A549 (cell line): ENCODE data around the gene KIF5C. TPM values are rescaled to one million over a fixed set of nuclear protein-coding genes. Genes with fewer than 3 reads are reported as not detected.

ENCODE experiments used
- ATAC-seq, 2 experiments: fragments of 200-7000 bp in 1 of 2; fragments of >200 bp in 1 of 2; cut with Nextera tagmentation in 1 of 2; cut with Tn5 transposase in 1 of 2; 3 replicates each; pipeline versions ENCODE4 v1.8.0 to v1.9.1; 2018 to 2020; ENCODE audit warnings: mild to moderate bottlenecking in 1 of 2, moderate library complexity in 1 of 2
- CTCF ChIA-PET: fragments of 300-600 bp; sonication (Branson Sonifier 250); formaldehyde crosslinking; extraction: SDS; loops from one replicate; lab custom pipeline; 2021; ENCODE audit warnings: antibody characterized with exemption, inconsistent platforms; lab: Yijun Ruan, JAX
- POLR2A ChIA-PET: fragments of 350-600 bp; formaldehyde crosslinking; extraction: SDS; loops from one replicate; lab custom pipeline; 2021; ENCODE audit warnings: antibody characterized with exemption, inconsistent platforms; lab: Yijun Ruan, JAX
- DNase-seq, 2 experiments: peaks; one replicate each; pipeline versions ENCODE4 v3.0.0 to v3.0.0-alpha.2; 2011 to 2016; ENCODE audit warnings: low read depth in 1 of 2, low spot score in 1 of 2
- FAIRE-seq: peaks from 2 replicates; lab custom pipeline; 2011; peaks lifted over from hg19 to GRCh38; lab: Jason Lieb, UNC
- H3K27ac ChIP-seq, 2 experiments: fragments of >200 bp; sonication (Bioruptor Twin); formaldehyde crosslinking; 3 replicates each; pipeline ENCODE4 v1.5.1; 2016 to 2017
- H3K4me1 ChIP-seq: fragments of >200 bp; sonication (Bioruptor Twin); formaldehyde crosslinking; 3 replicates; pipeline ENCODE4 v1.6.1; 2016
- H3K4me2 ChIP-seq: fragments of >200 bp; sonication (Bioruptor Twin); formaldehyde crosslinking; 3 replicates; pipeline ENCODE4 v1.6.1; 2016
- H3K4me3 ChIP-seq: fragments of >200 bp; sonication (Bioruptor Twin); formaldehyde crosslinking; 3 replicates; pipeline ENCODE4 v1.5.1; 2016
- H3K9me3 ChIP-seq: fragments of >200 bp; sonication (Bioruptor Twin); formaldehyde crosslinking; 3 replicates; pipeline ENCODE4 v1.6.1; 2016
- CBX2 ChIP-seq: fragments of 200-600 bp; sonication (generic); IDR thresholded peaks from 2 replicates; pipeline ENCODE4 v1.6.1; 2016; ENCODE audit warnings: low read depth, mild to moderate bottlenecking, borderline replicate concordance
- CBX8 ChIP-seq: fragments of 200-600 bp; sonication (generic); IDR thresholded peaks from 2 replicates; pipeline ENCODE4 v1.6.1; 2016
- EHF ChIP-seq: fragments of 250-450 bp; sonication (Bioruptor Pico); IDR thresholded peaks from 2 replicates; pipeline ENCODE4 v1.5.0; 2020; ENCODE audit warnings: mild to moderate bottlenecking
- ELK1 ChIP-seq: fragments of 150-350 bp; IDR thresholded peaks from 2 replicates; pipeline ENCODE4 v1.6.1; 2014; ENCODE audit warnings: low read depth, mild to moderate bottlenecking, low read length
- EP300 ChIP-seq, 2 experiments: fragments of >200 bp; sonication (Bioruptor Twin); formaldehyde crosslinking; IDR thresholded peaks; 2 replicates in 1 of 2; 3 replicates in 1 of 2; pipeline ENCODE4 v1.6.1; 2016 to 2017
- ESRRA ChIP-seq: fragments of 150-350 bp; IDR thresholded peaks from 2 replicates; pipeline ENCODE4 v1.6.1; 2014; ENCODE audit warnings: mild to moderate bottlenecking, low read length, borderline replicate concordance
- GATA3 ChIP-seq: IDR thresholded peaks from 2 replicates; pipeline ENCODE4 v1.6.1; 2012; ENCODE audit warnings: borderline replicate concordance
- HOXB5 ChIP-seq: fragments of 250-450 bp; sonication (Bioruptor Pico); IDR thresholded peaks from 2 replicates; pipeline ENCODE4 v1.5.0; 2020; ENCODE audit warnings: mild to moderate bottlenecking, moderate library complexity
- KDM5A ChIP-seq: fragments of 200-600 bp; sonication (generic); IDR thresholded peaks from 2 replicates; pipeline ENCODE4 v1.6.1; 2016; ENCODE audit warnings: antibody characterized with exemption, mild to moderate bottlenecking
- MAFK ChIP-seq: fragments of 450-650 bp; IDR thresholded peaks from 2 replicates; pipeline ENCODE4 v1.6.1; 2014; ENCODE audit not compliant: partially characterized antibody
- MYC ChIP-seq: IDR thresholded peaks from 2 replicates; pipeline ENCODE4 v1.6.1; 2012; ENCODE audit warnings: mild to moderate bottlenecking, inconsistent platforms, low read length, improper control_type of control experiment, borderline replicate concordance
- NPAS2 ChIP-seq: fragments of 250-450 bp; sonication (Bioruptor Pico); IDR thresholded peaks from 2 replicates; pipeline ENCODE4 v1.8.0; 2022; ENCODE audit warnings: mild to moderate bottlenecking, moderate library complexity, borderline replicate concordance
- NR3C1 ChIP-seq: fragments of >200 bp; sonication (Bioruptor Twin); formaldehyde crosslinking; IDR thresholded peaks from 3 replicates; pipeline ENCODE4 v1.6.1; 2017
- RAD21 ChIP-seq, 2 experiments: fragments of >200 bp in 1 of 2; sonication (Bioruptor Twin) in 1 of 2; formaldehyde crosslinking in 1 of 2; IDR thresholded peaks in 1 of 2; conservative IDR thresholded peaks in 1 of 2; 2 replicates in 1 of 2; 3 replicates in 1 of 2; pipeline ENCODE4 v1.6.1; 2012 to 2018; ENCODE audit warnings: inconsistent platforms in 1 of 2
- SMC3 ChIP-seq: fragments of >200 bp; sonication (Bioruptor Twin); formaldehyde crosslinking; IDR thresholded peaks from 3 replicates; pipeline ENCODE4 v1.6.1; 2018; ENCODE audit warnings: inconsistent platforms
- TFCP2L1 ChIP-seq: fragments of 250-450 bp; sonication (Bioruptor Pico); IDR thresholded peaks from 2 replicates; pipeline ENCODE4 v1.5.0; 2021; ENCODE audit warnings: mild to moderate bottlenecking
- ZC3H11A ChIP-seq: fragments of 450-650 bp; IDR thresholded peaks from 2 replicates; pipeline ENCODE4 v1.6.1; 2014; ENCODE audit warnings: antibody characterized with exemption, mild to moderate bottlenecking
- WGBS: methylation state at CpG from one replicate; pipeline ENCODE4 v1.1.6; 2017; ENCODE audit errors: missing lambda C conversion rate; 5-methylcytosine and 5-hydroxymethylcytosine counted together
- polyA plus RNA-seq, 4 experiments: library from polyadenylated mRNA; depleted of rRNA in 3 of 4; stranded (reverse); fragments of >200 nt; fragmentation: RNase III in 1 of 4; extraction: RNeasy Plus Mini Kit Qiagen cat#74134 plus additional on column Dnase treatment in 1 of 4; gene quantifications; 2 replicates in 3 of 4; 3 replicates in 1 of 4; pipeline ENCODE4 v1.2.3, GENCODE V29; 2011 to 2017
- TF ChIP-seq, protein P1 (sequence below): fragments of 250-450 bp; sonication (Bioruptor Pico); IDR thresholded peaks from 2 replicates; pipeline ENCODE4 v1.5.0; 2021; ENCODE audit warnings: mild to moderate bottlenecking, moderate library complexity, borderline replicate concordance
- TF ChIP-seq, protein P2 (sequence below): fragments of >200 bp; sonication (Bioruptor Twin); formaldehyde crosslinking; IDR thresholded peaks from 2 replicates; pipeline ENCODE4 v1.6.1; 2016
- TF ChIP-seq, protein P3 (sequence below): fragments of >200 bp; sonication (Bioruptor Twin); formaldehyde crosslinking; IDR thresholded peaks from 3 replicates; pipeline ENCODE4 v1.6.1; 2016

KIF5C gene
- polyA plus RNA-seq, 2 of the 4 experiments (the other 2 are of a cell fraction): 0.27 to 0.30 TPM

DNA sequence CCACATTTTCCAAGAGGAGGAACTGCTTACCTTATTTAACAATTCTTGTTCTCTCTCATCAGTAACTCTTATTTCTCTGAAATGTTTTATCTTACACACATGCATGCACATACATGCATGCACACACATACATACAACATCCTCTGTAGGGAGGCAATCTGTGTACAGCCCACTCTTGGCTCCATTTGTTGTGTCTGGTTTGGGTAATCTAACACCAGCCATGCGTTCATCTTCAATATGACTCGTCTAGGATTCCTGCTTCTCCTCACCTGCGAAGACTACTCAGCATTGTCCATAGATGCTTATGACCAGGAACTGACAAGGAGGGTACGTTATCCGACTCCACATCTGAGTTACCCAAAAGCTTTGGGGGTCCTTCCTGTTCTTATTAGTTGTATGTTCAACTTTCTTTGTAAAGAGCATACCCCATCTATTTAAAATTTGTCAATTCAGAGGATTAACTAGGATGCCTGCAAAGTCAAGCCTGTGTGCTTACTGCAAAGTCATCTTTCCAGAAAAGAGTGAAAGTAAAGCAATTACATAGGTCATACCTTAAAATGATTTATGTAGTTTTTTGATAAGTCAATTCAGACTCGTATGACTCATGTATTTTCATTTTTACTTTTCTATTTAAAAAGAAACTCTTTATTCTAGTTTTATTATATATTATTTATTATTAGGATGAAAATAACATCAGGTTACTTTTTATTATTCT, 181.7 kb downstream of the KIF5C start:
- POLR2A ChIA-PET: no interaction called here
- TF ChIP-seq, protein P1, sequence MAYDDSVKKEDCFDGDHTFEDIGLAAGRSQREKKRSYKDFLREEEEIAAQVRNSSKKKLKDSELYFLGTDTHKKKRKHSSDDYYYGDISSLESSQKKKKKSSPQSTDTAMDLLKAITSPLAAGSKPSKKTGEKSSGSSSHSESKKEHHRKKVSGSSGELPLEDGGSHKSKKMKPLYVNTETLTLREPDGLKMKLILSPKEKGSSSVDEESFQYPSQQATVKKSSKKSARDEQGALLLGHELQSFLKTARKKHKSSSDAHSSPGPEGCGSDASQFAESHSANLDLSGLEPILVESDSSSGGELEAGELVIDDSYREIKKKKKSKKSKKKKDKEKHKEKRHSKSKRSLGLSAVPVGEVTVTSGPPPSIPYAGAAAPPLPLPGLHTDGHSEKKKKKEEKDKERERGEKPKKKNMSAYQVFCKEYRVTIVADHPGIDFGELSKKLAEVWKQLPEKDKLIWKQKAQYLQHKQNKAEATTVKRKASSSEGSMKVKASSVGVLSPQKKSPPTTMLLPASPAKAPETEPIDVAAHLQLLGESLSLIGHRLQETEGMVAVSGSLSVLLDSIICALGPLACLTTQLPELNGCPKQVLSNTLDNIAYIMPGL: no peak
- TF ChIP-seq EHF (CRISPR knock-in tag) (no peak), EP300 (IDR thresholded peaks at IDR 0.05) (no peak), GATA3 (no peak)
- TF ChIP-seq, protein P2, sequence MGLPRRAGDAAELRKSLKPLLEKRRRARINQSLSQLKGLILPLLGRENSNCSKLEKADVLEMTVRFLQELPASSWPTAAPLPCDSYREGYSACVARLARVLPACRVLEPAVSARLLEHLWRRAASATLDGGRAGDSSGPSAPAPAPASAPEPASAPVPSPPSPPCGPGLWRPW: no peak
- TF ChIP-seq, all 56 proteins: peak for 0
- Histone ChIP-seq H3K4me2 (no peak overlapping the region), H3K27ac (no peak overlapping the region), H3K4me3 (no peak overlapping the region), H3K4me1 (no peaks in the 10 kb centered on the region), H3K9me3 (no peaks in the 10 kb centered on the region)
- 20% methylated on average over 6 of the region's 6 CpGs for WGBS
- ATAC-seq (no peak), DNase-seq (no peak), FAIRE-seq (no peak)
- CTCF ChIA-PET: interaction anchor here (1.0 kb wide), 1 partner anchor 39 kb away, joined by 3 read pairs; no protein-coding TSS in a partner anchor

DNA sequence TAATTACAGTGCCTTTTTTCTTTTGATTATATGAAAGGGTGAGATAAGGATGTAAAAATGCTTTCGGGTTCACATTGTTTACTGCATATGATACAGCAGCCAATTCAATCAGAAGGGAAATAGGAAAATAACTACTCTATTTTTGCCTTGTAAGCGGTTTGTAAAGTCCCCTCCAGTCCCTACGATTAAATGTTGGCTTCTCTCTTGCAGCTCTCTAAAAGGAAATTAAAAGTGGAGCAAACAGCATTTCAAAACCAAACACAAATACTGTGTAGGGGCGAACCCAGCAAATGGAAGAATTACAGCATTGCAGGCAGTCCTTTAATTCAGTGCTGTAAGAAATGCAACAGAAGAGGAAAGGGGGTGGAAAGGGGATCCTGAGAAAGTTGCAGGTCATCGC, 182.4 kb downstream of the KIF5C start:
- no peak for ATAC-seq
- no peak overlapping the region for H3K4me3 ChIP-seq
- H3K9me3 ChIP-seq: no peaks in the 10 kb centered on the region
- 21% methylated on average over 5 of the region's 5 CpGs for WGBS
- no peak overlapping the region for H3K27ac ChIP-seq
- H3K4me2 ChIP-seq: no peak overlapping the region
- ChIA-PET CTCF (interaction anchor here (0.5 to 1.0 kb wide), 2 partner anchors 18 to 39 kb away, joined by 3 read pairs; no protein-coding TSS in a partner anchor), POLR2A (no interaction called here)
- no peak for FAIRE-seq
- no peak for DNase-seq
- H3K4me1 ChIP-seq: no peaks in the 10 kb centered on the region
- TF ChIP-seq CBX8 (no peak), ELK1 (no peak), TFCP2L1 (CRISPR knock-in tag) (no peak), CBX2 (no peak), MYC (no peak), MAFK (no peak), KDM5A (no peak), NR3C1 (no peak), ESRRA (no peak), ZC3H11A (no peak), NPAS2 (CRISPR knock-in tag) (no peak), EHF (CRISPR knock-in tag) (no peak), HOXB5 (no peak), RAD21 (conservative IDR thresholded peaks at IDR 0.05 in 1 of 2, IDR thresholded peaks at IDR 0.05 in 1 of 2) (no peak), EP300 (IDR thresholded peaks at IDR 0.05) (no peak), SMC3 (no peak)
- TF ChIP-seq, protein P3, sequence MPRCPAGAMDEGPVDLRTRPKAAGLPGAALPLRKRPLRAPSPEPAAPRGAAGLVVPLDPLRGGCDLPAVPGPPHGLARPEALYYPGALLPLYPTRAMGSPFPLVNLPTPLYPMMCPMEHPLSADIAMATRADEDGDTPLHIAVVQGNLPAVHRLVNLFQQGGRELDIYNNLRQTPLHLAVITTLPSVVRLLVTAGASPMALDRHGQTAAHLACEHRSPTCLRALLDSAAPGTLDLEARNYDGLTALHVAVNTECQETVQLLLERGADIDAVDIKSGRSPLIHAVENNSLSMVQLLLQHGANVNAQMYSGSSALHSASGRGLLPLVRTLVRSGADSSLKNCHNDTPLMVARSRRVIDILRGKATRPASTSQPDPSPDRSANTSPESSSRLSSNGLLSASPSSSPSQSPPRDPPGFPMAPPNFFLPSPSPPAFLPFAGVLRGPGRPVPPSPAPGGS: no peak
- TF ChIP-seq, protein P2: no peak
